HG03025 (cell line): ENCODE data around the gene TMEM141.
"Not testable (repeated sequence)": the region's sequence is repeated elsewhere in the genome, so short reads cannot be mapped to it uniquely, and the experiment has no call there.

Experiments
- ATAC-seq: cut with Tn5 transposase; IDR thresholded peaks from one replicate; pipeline ENCODE4 v1.9.1; 2021; ENCODE audit warnings: mild to moderate bottlenecking, moderate library complexity; ENCODE audit not compliant: unreplicated experiment, low FRiP score

TMEM141 gene

GRCh38 chr9:136792321-136793085, 1.4 kb downstream of the TMEM141 start:
- ATAC-seq, result no peak

DNA sequence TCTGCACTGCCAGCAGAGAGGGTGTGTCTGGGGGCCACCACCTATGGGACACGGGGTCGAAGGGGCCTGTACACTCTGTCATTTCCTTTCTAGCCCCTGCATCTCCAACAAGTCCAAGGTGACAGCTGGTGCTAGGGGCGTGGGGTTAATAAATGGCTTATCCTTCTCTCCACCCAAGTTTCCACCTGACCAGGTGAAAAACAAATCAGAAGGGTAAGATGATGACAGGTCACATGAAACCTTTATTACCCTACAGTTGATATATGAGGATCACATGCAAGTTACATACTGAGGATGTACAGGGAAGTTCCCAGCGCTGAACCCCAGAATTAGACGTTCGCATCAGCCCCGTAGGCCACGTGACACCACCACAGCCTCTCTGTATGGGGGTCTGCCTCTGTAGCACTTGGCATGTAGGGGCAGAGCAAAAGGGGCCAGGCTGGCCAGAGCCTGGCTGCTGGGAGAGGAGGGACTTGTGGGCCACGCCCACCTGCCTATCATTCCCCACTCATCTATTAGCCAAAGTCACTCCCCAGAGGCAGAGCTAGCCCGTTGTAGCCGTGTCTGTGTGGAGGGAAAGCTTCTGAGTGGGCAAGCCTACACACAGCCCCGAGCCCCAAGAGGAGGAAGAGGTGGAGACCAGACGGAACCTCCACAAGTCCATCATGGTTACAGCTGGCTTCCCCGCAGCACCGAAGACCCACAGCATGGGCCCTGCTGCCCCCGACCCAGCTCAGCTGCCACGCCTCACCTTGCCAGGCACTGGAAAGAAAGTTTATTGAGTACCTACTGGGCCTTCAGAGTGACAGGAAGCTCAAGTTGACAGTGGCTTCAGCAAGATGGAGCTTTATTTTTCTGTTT, 2.2 kb downstream of the TMEM141 start:
- ATAC-seq, result no peak

GRCh38 chr9:136794281-136794999, 3.3 kb downstream of the TMEM141 start:
- no peak for ATAC-seq

DNA sequence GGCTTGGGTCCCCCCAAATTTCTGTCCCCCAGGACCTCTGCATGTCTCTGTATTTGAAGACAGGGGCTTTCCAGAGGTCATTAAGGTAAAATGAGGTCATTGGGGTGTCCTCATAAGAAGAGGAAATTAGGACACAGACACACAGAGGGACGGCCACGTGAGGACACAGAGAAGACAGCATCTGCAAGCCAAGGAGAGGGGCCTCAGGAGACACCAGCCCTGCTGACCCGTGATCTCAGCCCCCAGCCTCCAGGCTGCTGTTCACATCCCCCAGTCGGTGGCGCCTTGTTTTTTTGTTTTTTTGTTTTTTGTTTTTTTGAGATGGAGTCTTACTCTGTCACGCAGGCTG, 3.8 kb downstream of the TMEM141 start:
- ATAC-seq, result no peak

- no peak for ATAC-seq
These were observed 5.2 kb downstream of the TMEM141 start, which contains the start of gene CCDC183 for GRCh38 chr9:136796238-136796774. CCDC183 (plus strand) TSS chr9:136796338; CDS start chr9:136796398, 60 bp downstream.

DNA sequence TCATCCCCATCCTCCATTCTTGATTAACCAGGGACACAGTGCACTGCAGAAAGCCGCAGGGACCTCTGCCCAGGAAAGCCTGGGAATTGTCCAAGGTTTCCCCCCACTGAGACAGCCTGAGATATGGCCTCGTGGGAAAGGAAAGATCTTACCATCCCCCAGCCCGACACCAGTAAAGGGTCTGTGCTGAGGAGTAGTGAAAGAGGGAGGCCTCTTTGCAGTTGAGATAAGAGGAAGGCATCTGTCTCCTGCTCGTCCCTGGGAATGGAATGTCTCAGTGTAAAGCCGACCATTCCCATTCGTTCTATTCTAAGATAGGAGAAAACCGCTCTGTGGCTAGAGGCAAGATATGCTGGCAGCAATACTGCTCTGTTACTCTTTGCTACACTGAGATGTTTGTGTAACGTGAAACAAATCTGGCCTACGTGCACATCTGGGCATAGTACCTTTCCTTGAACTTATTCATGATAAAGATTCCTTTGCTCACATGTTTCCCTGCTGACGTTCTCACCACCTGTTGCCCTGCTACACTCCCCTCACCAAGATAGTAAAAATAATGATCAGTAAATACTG, 5.7 kb downstream of the TMEM141 start:
- ATAC-seq, result not testable (repeated sequence)

GRCh38 chr9:136798708-136799078, 7.5 kb downstream of the TMEM141 start:
- no peak for ATAC-seq

DNA sequence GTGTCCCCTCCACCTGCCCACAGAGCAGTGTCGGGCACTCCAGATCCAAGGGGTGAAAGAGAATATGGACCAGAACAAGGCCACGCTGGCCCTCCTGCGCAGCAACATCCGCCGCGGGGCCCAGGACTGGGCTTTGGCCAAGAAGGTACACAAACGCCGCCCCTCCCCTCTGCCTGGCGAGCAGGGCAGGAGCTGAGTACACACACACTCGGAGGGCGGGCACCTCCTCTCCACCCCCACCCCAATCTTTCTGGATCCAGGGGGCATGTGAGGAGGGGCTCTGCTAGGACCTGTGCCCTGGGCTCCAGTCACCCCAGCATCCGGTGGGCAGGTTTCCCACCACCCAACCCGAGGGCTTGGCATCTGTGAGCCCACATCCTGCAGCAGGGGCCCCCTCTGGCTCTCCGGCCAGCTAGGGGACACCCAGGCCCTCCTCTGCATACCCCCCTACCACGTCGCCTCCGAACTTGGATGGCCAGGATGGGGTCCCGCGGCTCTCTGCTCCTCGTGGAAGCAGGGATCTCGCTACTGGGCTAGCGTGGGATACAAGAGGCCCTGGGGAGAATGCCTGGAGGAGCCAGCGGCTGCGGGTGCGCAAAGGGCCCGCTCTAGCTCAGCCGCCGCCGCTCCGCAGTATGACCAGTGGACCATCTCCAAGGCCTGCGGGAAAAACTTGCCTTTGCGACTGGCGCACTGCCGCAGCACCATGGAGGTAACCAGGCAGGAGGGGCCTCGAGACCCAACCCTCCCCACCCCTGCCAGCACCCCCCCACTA, 8.1 kb downstream of the TMEM141 start:
- ATAC-seq, result no peak

DNA sequence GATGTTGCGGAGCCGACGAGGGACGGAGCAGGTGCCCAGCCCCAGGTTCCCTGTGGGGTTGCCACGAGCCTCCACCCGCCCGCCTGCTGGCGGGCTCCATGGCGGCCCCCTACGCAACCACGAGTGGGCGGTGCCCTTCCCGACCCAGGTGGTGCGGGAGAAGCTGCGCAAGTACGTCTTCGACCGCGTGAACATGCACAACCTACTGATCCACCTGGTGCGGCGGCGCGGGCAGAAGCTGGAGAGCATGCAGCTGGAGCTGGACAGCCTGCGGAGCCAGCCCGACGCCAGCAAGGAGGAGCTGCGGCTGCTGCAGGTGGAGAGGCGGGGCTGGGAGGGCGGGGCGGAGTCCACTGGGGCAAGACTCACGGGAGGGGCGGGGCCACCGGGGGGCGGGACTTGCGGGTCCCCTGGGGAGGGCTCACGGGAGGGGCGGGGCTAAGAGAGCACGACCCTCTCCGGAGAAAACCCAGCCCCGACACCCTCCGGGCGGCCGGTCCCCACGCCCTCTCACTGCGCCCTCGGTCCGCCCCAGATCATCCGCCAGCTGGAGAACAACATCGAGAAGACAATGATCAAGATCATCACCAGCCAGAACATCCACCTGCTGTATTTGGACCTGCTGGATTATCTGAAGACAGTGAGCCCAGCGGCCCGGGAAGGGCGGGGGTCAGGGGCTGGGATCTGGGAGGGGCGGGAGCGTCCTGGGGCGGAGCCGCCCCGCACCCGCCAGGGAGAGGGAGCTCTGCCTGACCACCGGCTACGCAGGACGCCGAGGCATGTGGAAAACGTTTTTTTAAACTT, 8.9 kb downstream of the TMEM141 start:
- no peak for ATAC-seq

- ATAC-seq, result no peak
These were observed 11.2 kb downstream of the TMEM141 start for GRCh38 chr9:136802321-136802720.

DNA sequence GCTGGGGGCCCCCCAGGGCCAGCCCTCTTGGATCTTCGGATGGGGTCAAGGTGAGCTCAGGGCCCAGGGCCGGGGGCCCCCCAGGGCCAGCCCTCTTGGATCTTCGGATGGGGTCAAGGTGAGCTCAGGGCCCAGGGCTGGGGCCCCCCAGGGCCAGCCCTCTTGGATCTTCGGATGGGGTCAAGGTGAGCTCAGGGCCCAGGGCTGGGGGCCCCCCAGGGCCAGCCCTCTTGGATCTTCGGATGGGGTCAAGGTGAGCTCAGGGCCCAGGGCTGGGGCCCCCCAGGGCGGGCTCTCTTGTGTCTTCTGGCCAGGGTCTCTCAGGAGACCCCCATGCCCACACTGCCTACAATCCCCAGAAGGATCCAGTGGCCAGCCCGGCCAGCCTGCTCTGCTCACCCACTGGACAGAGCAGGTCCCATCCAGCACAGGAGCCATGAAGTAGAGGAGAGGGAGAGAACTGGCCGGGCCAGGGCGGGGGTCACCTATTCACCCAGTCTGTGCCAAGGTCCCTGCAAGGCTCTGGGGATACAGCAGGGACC, 11.9 kb downstream of the TMEM141 start:
- not testable (repeated sequence) for ATAC-seq

DNA sequence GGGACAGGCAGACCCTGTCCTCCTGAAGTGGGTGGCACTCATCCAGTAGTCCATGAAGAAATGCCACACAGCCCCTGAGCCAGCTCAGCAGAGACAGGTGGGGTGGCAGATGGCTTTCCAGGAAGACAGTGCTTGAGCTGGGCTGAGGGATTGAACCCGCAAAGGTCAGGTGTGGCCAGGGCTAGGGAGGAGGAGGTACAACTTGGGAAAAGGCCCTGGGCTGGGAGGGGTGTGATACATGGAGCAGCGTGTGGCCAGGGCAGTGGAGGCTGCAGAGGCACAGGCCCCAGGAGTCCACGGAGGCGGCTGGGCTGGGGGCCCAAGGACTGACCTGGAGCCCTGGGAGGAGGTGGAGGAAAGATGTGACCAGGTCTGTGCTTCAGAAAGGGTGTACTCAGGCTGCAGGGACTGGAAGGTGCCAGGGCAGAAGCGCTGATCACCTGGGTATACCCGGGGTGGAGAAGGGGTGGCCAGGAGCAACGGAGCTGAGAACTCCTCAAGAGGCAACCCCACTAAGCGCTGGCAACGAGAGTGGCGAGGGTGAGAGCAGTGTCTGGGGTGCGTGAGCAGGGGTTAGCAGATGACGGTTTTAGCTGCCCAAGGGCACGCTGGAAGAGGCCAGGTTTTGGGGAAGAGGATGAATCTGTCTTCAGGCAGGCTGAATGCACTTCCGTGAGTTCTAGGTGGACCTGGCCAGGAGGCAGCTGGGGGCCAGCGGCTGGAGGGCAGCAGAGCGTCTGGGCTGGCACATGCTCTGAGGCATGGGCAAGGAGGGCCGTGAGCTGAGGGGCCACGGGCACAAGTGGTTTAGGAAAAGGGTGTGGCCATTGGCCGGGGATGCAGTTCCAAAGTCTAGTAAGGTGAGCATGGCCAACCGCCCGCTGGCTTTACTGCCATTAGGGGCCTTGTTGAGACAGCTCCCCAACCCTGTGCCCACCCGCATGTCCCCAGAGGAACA, 12.7 kb downstream of the TMEM141 start:
- no peak for ATAC-seq

GRCh38 chr9:136804509-136805206, 13.5 kb downstream of the TMEM141 start:
- ATAC-seq, result no peak

GRCh38 chr9:136805207-136805740, 14.1 kb downstream of the TMEM141 start:
- ATAC-seq, result no peak

DNA sequence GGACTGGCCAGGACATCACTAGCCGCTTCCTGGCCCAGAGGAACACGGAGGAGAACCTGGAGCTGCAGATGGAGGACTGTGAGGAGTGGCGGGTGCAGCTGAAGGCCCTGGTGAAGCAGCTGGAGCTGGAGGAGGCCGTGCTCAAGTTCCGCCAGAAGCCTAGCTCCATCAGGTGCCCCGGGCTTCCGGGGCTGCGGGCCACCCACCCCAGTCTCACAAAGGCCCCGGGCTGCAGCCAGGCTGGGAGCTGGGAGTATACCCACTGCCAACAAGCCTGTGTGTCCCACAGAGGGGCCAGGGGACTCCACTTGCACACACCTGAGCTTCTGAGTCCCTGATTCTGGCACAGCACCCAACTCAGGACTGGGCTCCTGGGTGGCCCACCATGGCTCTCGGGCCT, 14.9 kb downstream of the TMEM141 start:
- no peak for ATAC-seq

GRCh38 chr9:136806631-136807201, 15.6 kb downstream of the TMEM141 start:
- ATAC-seq, result no peak
